WTC11 (cell line): ENCODE data around the gene AMDHD2. TPM values are rescaled to one million over a fixed set of nuclear protein-coding genes. Genes with fewer than 3 reads are reported as not detected.

Experiments
- ATF1 ChIP-seq: sonication (generic); formaldehyde crosslinking; IDR thresholded peaks from 2 replicates; pipeline ENCODE4 v1.8.1; 2023; ENCODE audit warnings: mild to moderate bottlenecking, moderate library complexity, missing genetic modification reagents
- CBFB ChIP-seq: sonication (generic); formaldehyde crosslinking; IDR thresholded peaks from 2 replicates; pipeline ENCODE4 v1.8.1; 2022; ENCODE audit warnings: mild to moderate bottlenecking, low read depth, missing genetic modification reagents
- CREM ChIP-seq: sonication (generic); formaldehyde crosslinking; IDR thresholded peaks from 2 replicates; pipeline ENCODE4 v1.8.1; 2022; ENCODE audit warnings: mild to moderate bottlenecking, missing genetic modification reagents, moderate library complexity
- ERG ChIP-seq: fragments of 250-450 bp; sonication (Bioruptor Pico); IDR thresholded peaks from 2 replicates; pipeline ENCODE4 v1.8.0; 2021; ENCODE audit warnings: mild to moderate bottlenecking
- ESRRA ChIP-seq: sonication (generic); formaldehyde crosslinking; IDR thresholded peaks from 2 replicates; pipeline ENCODE4 v1.8.1; 2022; ENCODE audit warnings: mild to moderate bottlenecking, missing genetic modification reagents, borderline replicate concordance
- FOXJ3 ChIP-seq: sonication (generic); formaldehyde crosslinking; IDR thresholded peaks from 2 replicates; pipeline ENCODE4 v1.9.0; 2021; ENCODE audit warnings: missing genetic modification reagents, mild to moderate bottlenecking, borderline replicate concordance
- GTF2I ChIP-seq: fragments of 250-450 bp; sonication (Bioruptor Pico); conservative IDR thresholded peaks from 2 replicates; pipeline ENCODE4 v1.4.0; 2021; ENCODE audit warnings: mild to moderate bottlenecking
- IRF2 ChIP-seq: sonication (generic); formaldehyde crosslinking; IDR thresholded peaks from 2 replicates; pipeline ENCODE4 v1.8.0; 2022; ENCODE audit warnings: low read depth, missing genetic modification reagents, borderline replicate concordance
- JAZF1 ChIP-seq: fragments of 250-450 bp; sonication (Bioruptor Pico); IDR thresholded peaks from 2 replicates; pipeline ENCODE4 v1.9.0; 2021; ENCODE audit warnings: moderate library complexity, mild to moderate bottlenecking, inconsistent platforms
- JUN ChIP-seq: sonication (generic); formaldehyde crosslinking; IDR thresholded peaks from 2 replicates; pipeline ENCODE4 v1.8.0; 2023; ENCODE audit warnings: mild to moderate bottlenecking, missing genetic modification reagents
- NFYB ChIP-seq: sonication (generic); formaldehyde crosslinking; conservative IDR thresholded peaks from 2 replicates; pipeline ENCODE4 v1.8.0; 2022; ENCODE audit warnings: low read depth, missing genetic modification reagents
- NR2C2 ChIP-seq: sonication (generic); formaldehyde crosslinking; IDR thresholded peaks from 2 replicates; pipeline ENCODE4 v1.8.0; 2022; ENCODE audit warnings: mild to moderate bottlenecking, missing genetic modification reagents
- RORB ChIP-seq: fragments of 250-450 bp; sonication (Bioruptor Pico); IDR thresholded peaks from 2 replicates; pipeline ENCODE4 v1.9.0; 2021; ENCODE audit warnings: mild to moderate bottlenecking
- STAT6 ChIP-seq: sonication (generic); formaldehyde crosslinking; conservative IDR thresholded peaks from 2 replicates; pipeline ENCODE4 v1.8.1; 2023; ENCODE audit warnings: mild to moderate bottlenecking, low read depth, missing genetic modification reagents, moderate library complexity
- ZNF423 ChIP-seq: fragments of 250-450 bp; sonication (Bioruptor Pico); IDR thresholded peaks from 2 replicates; pipeline ENCODE4 v2.1.2; 2022; ENCODE audit warnings: mild to moderate bottlenecking, moderate library complexity
- total RNA-seq: library from RNA; stranded (reverse); gene quantifications from 3 replicates; pipeline ENCODE4 v1.2.3, GENCODE V29; 2021
- TF ChIP-seq, protein P1 (sequence below): sonication (generic); formaldehyde crosslinking; IDR thresholded peaks from 2 replicates; pipeline ENCODE4 v1.8.0; 2022; ENCODE audit warnings: mild to moderate bottlenecking, missing genetic modification reagents
- TF ChIP-seq, protein P2 (sequence below): sonication (generic); formaldehyde crosslinking; IDR thresholded peaks from 2 replicates; pipeline ENCODE4 v1.8.1; 2022; ENCODE audit warnings: missing genetic modification reagents, borderline replicate concordance
- TF ChIP-seq, protein P3 (sequence below): sonication (generic); formaldehyde crosslinking; IDR thresholded peaks from 2 replicates; pipeline ENCODE4 v1.8.1; 2023; ENCODE audit warnings: mild to moderate bottlenecking, missing genetic modification reagents, moderate library complexity
- TF ChIP-seq, protein P4 (sequence below): sonication (generic); formaldehyde crosslinking; IDR thresholded peaks from 2 replicates; pipeline ENCODE4 v1.8.1; 2023; ENCODE audit warnings: mild to moderate bottlenecking, missing genetic modification reagents
- TF ChIP-seq, protein P5 (sequence below): sonication (generic); formaldehyde crosslinking; IDR thresholded peaks from 2 replicates; pipeline ENCODE4 v1.8.0; 2023; ENCODE audit warnings: missing genetic modification reagents, mild to moderate bottlenecking, borderline replicate concordance
- TF ChIP-seq, protein P6 (sequence below): fragments of 250-450 bp; sonication (Bioruptor Pico); IDR thresholded peaks from 2 replicates; pipeline ENCODE4 v2.1.2; 2022; ENCODE audit warnings: mild to moderate bottlenecking, moderate library complexity

Gene AMDHD2
- total RNA-seq, 1 experiment from 2014 or later: 70.9 TPM

DNA sequence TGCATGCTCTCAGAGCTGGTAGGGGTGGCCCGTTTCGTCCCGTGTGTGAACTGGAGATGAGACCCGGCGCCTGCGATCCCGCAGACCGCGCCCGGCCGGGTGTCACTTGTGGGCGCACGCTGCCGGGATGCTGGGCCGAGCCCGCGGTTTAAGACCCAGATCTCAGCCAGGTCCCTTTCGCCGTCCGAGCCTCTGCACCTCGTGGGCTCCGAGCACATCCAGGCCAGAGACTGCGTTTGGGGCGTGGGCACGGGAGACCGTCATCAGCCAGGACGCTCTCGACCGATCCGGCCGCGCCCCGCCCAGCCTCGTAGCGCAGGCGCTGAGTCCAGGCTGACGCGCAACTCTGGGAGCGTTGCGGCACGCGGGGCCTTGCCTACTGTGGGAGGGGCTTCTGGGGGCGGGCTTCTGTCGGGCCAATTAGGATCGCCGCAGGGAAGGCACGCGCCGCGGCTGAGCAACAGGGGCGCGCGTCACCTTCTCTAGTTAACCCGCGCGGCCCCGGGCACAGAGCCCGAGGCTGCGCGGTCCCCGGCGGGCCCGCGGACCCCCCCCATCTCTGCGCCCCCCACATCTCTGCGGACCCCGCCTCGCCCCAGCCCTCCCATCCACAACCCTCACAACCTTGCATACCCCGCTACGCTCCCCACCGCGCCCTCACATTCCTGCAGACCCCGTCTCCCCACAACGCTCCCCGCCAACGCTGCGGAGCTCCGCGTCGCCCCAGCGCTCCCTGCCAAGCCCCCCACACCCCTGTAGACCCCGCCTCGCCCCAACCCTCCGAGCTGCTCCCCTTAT is 11.7 kb downstream of the AMDHD2 start (continued):
- TF ChIP-seq, protein P1, sequence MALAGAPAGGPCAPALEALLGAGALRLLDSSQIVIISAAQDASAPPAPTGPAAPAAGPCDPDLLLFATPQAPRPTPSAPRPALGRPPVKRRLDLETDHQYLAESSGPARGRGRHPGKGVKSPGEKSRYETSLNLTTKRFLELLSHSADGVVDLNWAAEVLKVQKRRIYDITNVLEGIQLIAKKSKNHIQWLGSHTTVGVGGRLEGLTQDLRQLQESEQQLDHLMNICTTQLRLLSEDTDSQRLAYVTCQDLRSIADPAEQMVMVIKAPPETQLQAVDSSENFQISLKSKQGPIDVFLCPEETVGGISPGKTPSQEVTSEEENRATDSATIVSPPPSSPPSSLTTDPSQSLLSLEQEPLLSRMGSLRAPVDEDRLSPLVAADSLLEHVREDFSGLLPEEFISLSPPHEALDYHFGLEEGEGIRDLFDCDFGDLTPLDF: no peak
- peak; percentile 81; the same call in 1 of the 2 replicates for TF ChIP-seq CREM (CRISPR knock-in tag)
- TF ChIP-seq, protein P2, sequence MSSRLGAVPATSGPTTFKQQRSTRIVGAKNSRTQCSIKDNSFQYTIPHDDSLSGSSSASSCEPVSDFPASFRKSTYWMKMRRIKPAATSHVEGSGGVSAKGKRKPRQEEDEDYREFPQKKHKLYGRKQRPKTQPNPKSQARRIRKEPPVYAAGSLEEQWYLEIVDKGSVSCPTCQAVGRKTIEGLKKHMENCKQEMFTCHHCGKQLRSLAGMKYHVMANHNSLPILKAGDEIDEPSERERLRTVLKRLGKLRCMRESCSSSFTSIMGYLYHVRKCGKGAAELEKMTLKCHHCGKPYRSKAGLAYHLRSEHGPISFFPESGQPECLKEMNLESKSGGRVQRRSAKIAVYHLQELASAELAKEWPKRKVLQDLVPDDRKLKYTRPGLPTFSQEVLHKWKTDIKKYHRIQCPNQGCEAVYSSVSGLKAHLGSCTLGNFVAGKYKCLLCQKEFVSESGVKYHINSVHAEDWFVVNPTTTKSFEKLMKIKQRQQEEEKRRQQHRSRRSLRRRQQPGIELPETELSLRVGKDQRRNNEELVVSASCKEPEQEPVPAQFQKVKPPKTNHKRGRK (CRISPR knock-in tag): no peak
- TF ChIP-seq, protein P3, sequence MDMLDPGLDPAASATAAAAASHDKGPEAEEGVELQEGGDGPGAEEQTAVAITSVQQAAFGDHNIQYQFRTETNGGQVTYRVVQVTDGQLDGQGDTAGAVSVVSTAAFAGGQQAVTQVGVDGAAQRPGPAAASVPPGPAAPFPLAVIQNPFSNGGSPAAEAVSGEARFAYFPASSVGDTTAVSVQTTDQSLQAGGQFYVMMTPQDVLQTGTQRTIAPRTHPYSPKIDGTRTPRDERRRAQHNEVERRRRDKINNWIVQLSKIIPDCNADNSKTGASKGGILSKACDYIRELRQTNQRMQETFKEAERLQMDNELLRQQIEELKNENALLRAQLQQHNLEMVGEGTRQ (CRISPR knock-in tag): peak; percentile 81
- TF ChIP-seq ATF1: 0 out of 2 replicates have a peak, but pooled peaks have one; percentile 48
- TF ChIP-seq JAZF1: no peak
- TF ChIP-seq, protein P4, sequence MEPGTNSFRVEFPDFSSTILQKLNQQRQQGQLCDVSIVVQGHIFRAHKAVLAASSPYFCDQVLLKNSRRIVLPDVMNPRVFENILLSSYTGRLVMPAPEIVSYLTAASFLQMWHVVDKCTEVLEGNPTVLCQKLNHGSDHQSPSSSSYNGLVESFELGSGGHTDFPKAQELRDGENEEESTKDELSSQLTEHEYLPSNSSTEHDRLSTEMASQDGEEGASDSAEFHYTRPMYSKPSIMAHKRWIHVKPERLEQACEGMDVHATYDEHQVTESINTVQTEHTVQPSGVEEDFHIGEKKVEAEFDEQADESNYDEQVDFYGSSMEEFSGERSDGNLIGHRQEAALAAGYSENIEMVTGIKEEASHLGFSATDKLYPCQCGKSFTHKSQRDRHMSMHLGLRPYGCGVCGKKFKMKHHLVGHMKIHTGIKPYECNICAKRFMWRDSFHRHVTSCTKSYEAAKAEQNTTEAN: peak; percentile 91; the same call in 1 of the 2 replicates
- no peak for TF ChIP-seq ZNF423 (CRISPR knock-in tag)
- 0 out of 2 replicates have a peak, but pooled peaks have one; percentile 15 for TF ChIP-seq ERG (CRISPR knock-in tag)
- peak; percentile 79; the same call in 1 of the 2 replicates for TF ChIP-seq CBFB (CRISPR knock-in tag)
- no peak for TF ChIP-seq RORB (CRISPR knock-in tag)
- TF ChIP-seq JUN (CRISPR knock-in tag): 0 out of 2 replicates have a peak, but pooled peaks have one; percentile 46
- 0 out of 2 replicates have a peak, but pooled peaks have one; percentile 23 for TF ChIP-seq NFYB (CRISPR knock-in tag)
- TF ChIP-seq NR2C2 (CRISPR knock-in tag): no peak
- TF ChIP-seq, protein P5, sequence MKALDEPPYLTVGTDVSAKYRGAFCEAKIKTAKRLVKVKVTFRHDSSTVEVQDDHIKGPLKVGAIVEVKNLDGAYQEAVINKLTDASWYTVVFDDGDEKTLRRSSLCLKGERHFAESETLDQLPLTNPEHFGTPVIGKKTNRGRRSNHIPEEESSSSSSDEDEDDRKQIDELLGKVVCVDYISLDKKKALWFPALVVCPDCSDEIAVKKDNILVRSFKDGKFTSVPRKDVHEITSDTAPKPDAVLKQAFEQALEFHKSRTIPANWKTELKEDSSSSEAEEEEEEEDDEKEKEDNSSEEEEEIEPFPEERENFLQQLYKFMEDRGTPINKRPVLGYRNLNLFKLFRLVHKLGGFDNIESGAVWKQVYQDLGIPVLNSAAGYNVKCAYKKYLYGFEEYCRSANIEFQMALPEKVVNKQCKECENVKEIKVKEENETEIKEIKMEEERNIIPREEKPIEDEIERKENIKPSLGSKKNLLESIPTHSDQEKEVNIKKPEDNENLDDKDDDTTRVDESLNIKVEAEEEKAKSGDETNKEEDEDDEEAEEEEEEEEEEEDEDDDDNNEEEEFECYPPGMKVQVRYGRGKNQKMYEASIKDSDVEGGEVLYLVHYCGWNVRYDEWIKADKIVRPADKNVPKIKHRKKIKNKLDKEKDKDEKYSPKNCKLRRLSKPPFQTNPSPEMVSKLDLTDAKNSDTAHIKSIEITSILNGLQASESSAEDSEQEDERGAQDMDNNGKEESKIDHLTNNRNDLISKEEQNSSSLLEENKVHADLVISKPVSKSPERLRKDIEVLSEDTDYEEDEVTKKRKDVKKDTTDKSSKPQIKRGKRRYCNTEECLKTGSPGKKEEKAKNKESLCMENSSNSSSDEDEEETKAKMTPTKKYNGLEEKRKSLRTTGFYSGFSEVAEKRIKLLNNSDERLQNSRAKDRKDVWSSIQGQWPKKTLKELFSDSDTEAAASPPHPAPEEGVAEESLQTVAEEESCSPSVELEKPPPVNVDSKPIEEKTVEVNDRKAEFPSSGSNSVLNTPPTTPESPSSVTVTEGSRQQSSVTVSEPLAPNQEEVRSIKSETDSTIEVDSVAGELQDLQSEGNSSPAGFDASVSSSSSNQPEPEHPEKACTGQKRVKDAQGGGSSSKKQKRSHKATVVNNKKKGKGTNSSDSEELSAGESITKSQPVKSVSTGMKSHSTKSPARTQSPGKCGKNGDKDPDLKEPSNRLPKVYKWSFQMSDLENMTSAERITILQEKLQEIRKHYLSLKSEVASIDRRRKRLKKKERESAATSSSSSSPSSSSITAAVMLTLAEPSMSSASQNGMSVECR (CRISPR knock-in tag): peak; percentile 75; the same call in 1 of the 2 replicates
- no peak for TF ChIP-seq IRF2 (CRISPR knock-in tag)
- TF ChIP-seq, protein P6, sequence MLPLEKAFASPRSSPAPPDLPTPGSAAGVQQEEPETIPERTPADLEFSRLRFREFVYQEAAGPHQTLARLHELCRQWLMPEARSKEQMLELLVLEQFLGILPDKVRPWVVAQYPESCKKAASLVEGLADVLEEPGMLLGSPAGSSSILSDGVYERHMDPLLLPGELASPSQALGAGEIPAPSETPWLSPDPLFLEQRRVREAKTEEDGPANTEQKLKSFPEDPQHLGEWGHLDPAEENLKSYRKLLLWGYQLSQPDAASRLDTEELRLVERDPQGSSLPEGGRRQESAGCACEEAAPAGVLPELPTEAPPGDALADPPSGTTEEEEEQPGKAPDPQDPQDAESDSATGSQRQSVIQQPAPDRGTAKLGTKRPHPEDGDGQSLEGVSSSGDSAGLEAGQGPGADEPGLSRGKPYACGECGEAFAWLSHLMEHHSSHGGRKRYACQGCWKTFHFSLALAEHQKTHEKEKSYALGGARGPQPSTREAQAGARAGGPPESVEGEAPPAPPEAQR (CRISPR knock-in tag): no peak
- no peak for TF ChIP-seq FOXJ3 (CRISPR knock-in tag)
- TF ChIP-seq STAT6: no peak
- TF ChIP-seq ESRRA (CRISPR knock-in tag): peak; percentile 81; the same call in 1 of the 2 replicates
- TF ChIP-seq GTF2I (CRISPR knock-in tag): no peak
